A549 (cell line): ENCODE measurements around the gene RASSF9. TPM values are rescaled to one million over a fixed set of nuclear protein-coding genes. Genes with fewer than 3 reads are reported as not detected.

Experiments
- polyA plus RNA-seq, 4 experiments: library from polyadenylated mRNA; depleted of rRNA in 3 of 4; stranded (reverse); fragments of >200 nt; fragmentation: RNase III in 1 of 4; extraction: RNeasy Plus Mini Kit Qiagen cat#74134 plus additional on column Dnase treatment in 1 of 4; gene quantifications; 2 replicates in 3 of 4; 3 replicates in 1 of 4; pipeline ENCODE4 v1.2.3, GENCODE V29; 2011 to 2017

Gene RASSF9
- polyA plus RNA-seq, 2 of the 4 experiments (the other 2 are of a cell fraction) = 0.98 to 5.6 TPM

Other genes with a start within 250 kb of the RASSF9 start
- gene NTS, start 37.9 kb upstream of the RASSF9 start, polyA plus RNA-seq (2011; rRNA removed) = 115 and 119 TPM in 2 replicates
- gene NTS, start 37.9 kb upstream of the RASSF9 start, polyA plus RNA-seq (2017; fragmentation: RNase III; extraction: RNeasy Plus Mini Kit Qiagen cat#74134 plus additional on column Dnase treatment) = 58.7 to 101 TPM (median 85.4 TPM) in 3 replicates